KOPT-K1 (cell line): ENCODE data around the gene NFYC.
A peak's percentile ranks its signal among the peaks of the same experiment; 100 is the strongest.
"Not testable (repeated sequence)": the region's sequence is repeated elsewhere in the genome, so short reads cannot be mapped to it uniquely, and the experiment has no call there.

ENCODE experiments used
- H3K27ac ChIP-seq: fragments of 200-600 bp; sonication (generic); 2 replicates; pipeline ENCODE4 v1.5.1; 2016; ENCODE audit warnings: antibody characterized with exemption, mild to moderate bottlenecking, low read depth, low read length; ENCODE audit not compliant: poor library complexity, severe bottlenecking
- H3K36me3 ChIP-seq: fragments of 200-600 bp; sonication (generic); 2 replicates; pipeline ENCODE4 v1.5.1; 2017; ENCODE audit warnings: antibody characterized with exemption, mild to moderate bottlenecking, low read length, moderate library complexity; ENCODE audit not compliant: insufficient read depth
- H3K9me3 ChIP-seq: fragments of 200-600 bp; sonication (generic); 2 replicates; pipeline ENCODE4 v1.5.1; 2017; ENCODE audit warnings: antibody characterized with exemption, low read length, mild to moderate bottlenecking; ENCODE audit not compliant: insufficient read depth, poor library complexity, severe bottlenecking

The NFYC gene

GRCh38 chr1:40709100-40709801 is 17.7 kb downstream of the NFYC start:
- Histone ChIP-seq H3K9me3 (no peaks in the 10 kb centered on the region), H3K27ac (peak overlapping the region; percentile 63), H3K36me3 (peaks cover 16% of the 10 kb centered on the region)

- H3K27ac ChIP-seq = peak overlapping the region; percentile 63
- H3K36me3 ChIP-seq = peaks cover 19% of the 10 kb centered on the region
- no peaks in the 10 kb centered on the region for H3K9me3 ChIP-seq
These were observed 18.3 kb downstream of the NFYC start for GRCh38 chr1:40709802-40710278.

GRCh38 chr1:40710581-40711315 is 19.2 kb downstream of the NFYC start:
- Histone ChIP-seq H3K27ac (no peak overlapping the region), H3K9me3 (no peaks in the 10 kb centered on the region)

GRCh38 chr1:40711465-40712404 is 20.2 kb downstream of the NFYC start:
- Histone ChIP-seq H3K36me3 (peaks cover 23% of the 10 kb centered on the region), H3K27ac (no peak overlapping the region), H3K9me3 (no peaks in the 10 kb centered on the region)

More at GRCh38 chr1:40710581-40711315, 19.2 kb downstream of the NFYC start:
- H3K36me3 ChIP-seq = peaks cover 19% of the 10 kb centered on the region

GRCh38 chr1:40712405-40712944 is 21.0 kb downstream of the NFYC start:
- no peaks in the 10 kb centered on the region for H3K9me3 ChIP-seq
- peaks cover 23% of the 10 kb centered on the region for H3K36me3 ChIP-seq
- H3K27ac ChIP-seq = no peak overlapping the region

- H3K27ac ChIP-seq = no peak overlapping the region
- peaks cover 23% of the 10 kb centered on the region for H3K36me3 ChIP-seq
- H3K9me3 ChIP-seq = no peaks in the 10 kb centered on the region
These were observed 21.5 kb downstream of the NFYC start for GRCh38 chr1:40712997-40713396.

- Histone ChIP-seq H3K36me3 (peaks cover 23% of the 10 kb centered on the region), H3K27ac (no peak overlapping the region), H3K9me3 (no peaks in the 10 kb centered on the region)
These were observed 24.1 kb downstream of the NFYC start for GRCh38 chr1:40715491-40716059.

GRCh38 chr1:40717065-40717464 is 25.6 kb downstream of the NFYC start:
- no peaks in the 10 kb centered on the region for H3K9me3 ChIP-seq
- peaks cover 23% of the 10 kb centered on the region for H3K36me3 ChIP-seq
- no peak overlapping the region for H3K27ac ChIP-seq

GRCh38 chr1:40717955-40718354 is 26.5 kb downstream of the NFYC start:
- Histone ChIP-seq H3K27ac (no peak overlapping the region), H3K36me3 (peaks cover 21% of the 10 kb centered on the region), H3K9me3 (no peaks in the 10 kb centered on the region)

- Histone ChIP-seq H3K36me3 (peaks cover 11% of the 10 kb centered on the region), H3K27ac (no peak overlapping the region), H3K9me3 (no peaks in the 10 kb centered on the region)
These were observed 29.0 kb downstream of the NFYC start for GRCh38 chr1:40720493-40720892.

- no peaks in the 10 kb centered on the region for H3K9me3 ChIP-seq
- peaks cover 7% of the 10 kb centered on the region for H3K36me3 ChIP-seq
- H3K27ac ChIP-seq = no peak overlapping the region
These were observed 31.1 kb downstream of the NFYC start for GRCh38 chr1:40722622-40723021.

GRCh38 chr1:40723196-40723955 is 31.9 kb downstream of the NFYC start:
- Histone ChIP-seq H3K9me3 (no peaks in the 10 kb centered on the region), H3K36me3 (peaks cover 7% of the 10 kb centered on the region), H3K27ac (no peak overlapping the region)

- H3K36me3 ChIP-seq = peaks cover 17% of the 10 kb centered on the region
- H3K9me3 ChIP-seq, H3K27ac ChIP-seq: not testable (repeated sequence)
These were observed 36.2 kb downstream of the NFYC start for GRCh38 chr1:40727662-40728061.

GRCh38 chr1:40729316-40729862 is 37.9 kb downstream of the NFYC start:
- H3K9me3 ChIP-seq, H3K27ac ChIP-seq, H3K36me3 ChIP-seq: not testable (repeated sequence)
